Stimulated activated CD4-positive, alpha-beta T cell treated with anti-CD3 and anti-CD28 coated beads, Interleukin-2, amount 100 ng/mL, for 4 hours (primary cell): ENCODE measurements around the gene KIRREL3.

ENCODE experiments used
- DNase-seq: peaks from one replicate; pipeline ENCODE4 v3.0.0-alpha.2; 2020; ENCODE audit warnings: low read depth

The KIRREL3 gene

DNA sequence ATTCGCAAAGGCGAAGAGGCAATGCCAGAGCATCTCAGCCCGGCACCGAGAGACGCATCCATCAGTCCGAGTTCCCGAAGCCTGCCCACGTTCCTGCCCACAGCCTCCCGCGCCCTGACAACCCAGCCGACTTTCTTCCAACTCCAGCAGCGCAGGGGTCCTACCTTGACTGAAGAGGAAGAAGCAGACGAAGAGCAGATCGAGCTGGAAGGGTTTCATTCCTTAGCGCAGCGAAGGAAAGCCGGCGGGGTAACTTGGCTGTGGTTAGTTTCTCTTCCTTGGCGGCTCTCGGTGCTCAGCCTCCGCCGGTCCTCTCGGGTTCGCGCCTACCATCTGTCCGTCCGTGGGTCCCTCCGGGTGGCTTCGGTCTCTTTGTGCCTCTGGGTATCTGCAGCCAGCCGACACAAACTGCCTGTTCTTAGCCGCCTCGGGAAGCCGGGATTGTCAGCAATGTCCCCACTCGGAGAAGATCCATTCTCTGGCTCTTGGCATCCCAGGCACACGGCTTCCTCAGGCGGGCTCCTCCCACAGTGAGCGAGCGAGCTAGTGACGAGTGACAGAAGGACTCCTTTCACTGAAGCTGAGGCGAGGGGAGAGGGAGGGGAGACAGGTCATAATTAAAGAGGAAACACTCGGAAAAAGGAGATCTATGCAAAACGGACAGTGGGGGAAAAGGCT lies at the start of gene KIRREL3:
Gene KIRREL3 (minus strand): TSS at position 480 of the 678 bp plus-strand sequence.
- no peak for DNase-seq

GRCh38 chr11:127050186-127050585 lies 49.6 kb upstream of the KIRREL3 start:
- DNase-seq, result no peak

DNA sequence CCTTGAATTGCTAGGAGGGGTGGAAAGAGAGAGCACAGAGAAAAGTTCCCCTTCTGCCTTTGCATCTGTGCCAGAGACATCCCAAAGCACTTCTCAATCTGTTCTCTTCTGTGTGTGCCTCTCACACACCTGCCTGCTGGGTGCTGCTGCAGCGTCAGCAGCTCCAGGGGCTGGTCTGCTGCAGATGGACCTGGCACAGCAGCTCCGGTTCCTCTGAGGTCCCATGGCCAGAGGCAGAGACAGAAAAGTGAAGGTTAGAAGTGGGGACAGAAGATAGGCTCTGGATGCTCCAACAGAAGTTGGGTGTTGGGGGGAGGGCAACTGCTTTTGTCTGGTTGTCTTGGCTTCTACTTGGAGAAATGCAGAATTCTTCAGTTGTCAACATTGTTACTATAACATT lies 48.9 kb upstream of the KIRREL3 start:
- DNase-seq, result no peak

DNA sequence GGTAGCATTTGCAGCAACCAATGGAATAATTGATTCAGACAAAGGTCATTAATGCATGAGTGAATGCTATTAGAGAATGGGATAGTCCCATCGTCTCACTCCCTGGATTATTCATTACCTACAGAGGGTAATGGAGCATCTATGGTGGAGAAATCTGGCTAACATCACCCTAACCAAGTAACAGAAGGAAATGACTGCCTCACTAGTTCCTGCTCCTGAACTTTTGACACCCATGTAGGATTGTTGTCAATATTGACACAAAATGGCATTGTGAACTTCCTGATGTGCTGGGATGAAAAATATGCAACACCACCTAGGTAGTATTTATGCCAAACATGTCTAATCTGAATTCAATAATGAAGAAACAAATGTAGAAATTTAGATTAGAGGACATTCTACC lies 44.0 kb upstream of the KIRREL3 start:
- no peak for DNase-seq

GRCh38 chr11:127042445-127042844 lies 41.9 kb upstream of the KIRREL3 start:
- no peak for DNase-seq

DNA sequence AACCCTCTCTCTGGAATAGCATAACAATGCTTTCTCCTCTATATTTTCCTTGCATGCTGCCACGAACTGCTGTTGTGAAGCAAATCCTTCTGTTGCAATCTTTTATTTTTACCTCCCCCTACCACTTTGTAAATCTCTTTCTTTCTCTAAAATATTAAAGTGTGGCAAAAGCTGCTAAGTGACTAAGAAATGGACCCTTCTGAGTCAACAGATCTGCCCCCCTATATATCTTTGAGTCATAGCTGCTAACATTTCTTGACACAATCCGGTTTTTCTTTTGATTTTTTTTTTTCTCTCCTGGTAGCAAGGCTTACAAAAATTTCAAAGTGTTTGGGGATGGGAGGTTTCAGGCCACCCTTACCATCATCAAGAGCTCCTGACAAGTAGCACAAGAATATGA lies 39.0 kb upstream of the KIRREL3 start:
- no peak for DNase-seq

- no peak for DNase-seq
Measured at GRCh38 chr11:127037596-127037995, 37.0 kb upstream of the KIRREL3 start.

DNA sequence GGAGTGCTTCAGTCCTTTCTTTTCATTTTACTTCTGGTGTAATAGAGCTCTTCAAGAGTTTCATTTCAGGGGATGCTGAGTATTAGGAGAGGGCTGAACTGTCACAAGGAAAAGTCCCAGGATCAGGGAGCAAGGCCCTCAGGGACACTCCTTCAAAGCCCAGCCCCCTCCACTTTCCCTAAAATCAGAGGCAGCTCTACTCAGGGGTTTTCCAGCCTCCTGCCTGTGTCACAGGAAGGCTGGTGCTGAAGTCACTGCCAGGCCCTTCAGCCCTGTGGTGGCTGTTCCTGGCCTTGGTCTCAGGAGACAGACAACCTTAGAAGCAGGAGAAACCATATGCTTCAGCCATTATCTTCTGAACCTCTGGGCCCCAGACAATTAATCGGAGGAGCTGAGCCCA lies 36.4 kb upstream of the KIRREL3 start:
- DNase-seq, result no peak

DNA sequence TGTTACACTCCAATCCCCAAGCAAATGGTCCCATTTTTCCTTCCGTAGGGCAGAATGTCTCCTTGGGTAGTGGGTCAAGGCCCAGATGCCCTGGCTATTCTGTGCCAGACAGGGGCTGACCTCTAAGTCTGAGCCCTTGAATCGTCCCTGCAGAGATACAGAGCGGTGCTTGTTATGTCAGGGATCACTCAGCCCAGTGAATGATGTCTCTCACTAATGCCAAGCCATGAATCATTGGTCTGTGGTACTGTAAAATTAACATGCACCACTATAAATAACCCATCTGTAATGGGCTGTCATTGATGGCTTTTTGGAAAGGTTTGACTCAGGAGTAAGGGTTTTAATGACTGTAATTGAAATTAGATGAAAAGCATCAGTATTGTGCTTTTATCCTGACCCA lies 35.3 kb upstream of the KIRREL3 start:
- DNase-seq, result no peak

GRCh38 chr11:127034973-127035372 lies 34.4 kb upstream of the KIRREL3 start:
- no peak for DNase-seq

- DNase-seq, result no peak
Measured at GRCh38 chr11:127028648-127029047, 28.1 kb upstream of the KIRREL3 start.

DNA sequence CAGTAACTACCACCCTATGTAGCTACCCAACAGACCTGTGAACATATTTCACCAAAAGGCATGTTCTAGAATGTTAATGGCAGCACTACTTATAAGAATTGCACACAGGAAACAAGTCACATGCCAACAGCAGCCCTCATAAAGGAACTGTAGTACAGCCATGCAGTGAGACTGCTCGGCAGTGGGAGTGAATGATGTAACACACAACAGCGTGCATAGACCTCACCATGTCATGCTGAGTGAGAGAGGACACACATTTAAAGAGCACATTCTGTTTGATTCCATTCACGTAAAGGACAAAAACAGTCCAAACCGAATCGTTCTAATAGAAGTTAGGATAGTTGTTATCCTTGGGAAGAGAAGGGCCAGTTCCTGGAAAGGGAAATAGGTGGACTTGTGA lies 27.2 kb upstream of the KIRREL3 start:
- DNase-seq, result no peak

- DNase-seq, result no peak
Measured at GRCh38 chr11:127027000-127027399, 26.4 kb upstream of the KIRREL3 start.

DNA sequence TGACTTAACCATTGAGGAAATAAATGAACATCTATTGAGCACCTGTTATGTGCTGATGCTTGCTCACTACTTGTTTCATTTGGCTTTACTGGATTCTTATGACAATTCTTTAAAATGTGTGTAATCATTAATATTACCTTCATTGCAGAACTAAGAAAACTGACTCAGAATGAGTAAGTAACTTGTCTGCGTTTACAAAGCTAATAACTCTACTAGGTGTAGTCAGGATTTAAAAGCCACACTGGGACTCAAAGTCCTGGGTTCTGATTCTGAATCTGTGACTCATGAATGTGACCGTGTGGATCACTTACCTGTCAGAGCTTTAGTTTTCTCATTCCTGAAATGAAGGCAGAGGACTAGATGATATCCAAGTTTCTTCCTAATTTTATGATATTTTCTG lies 23.4 kb upstream of the KIRREL3 start:
- no peak for DNase-seq

DNA sequence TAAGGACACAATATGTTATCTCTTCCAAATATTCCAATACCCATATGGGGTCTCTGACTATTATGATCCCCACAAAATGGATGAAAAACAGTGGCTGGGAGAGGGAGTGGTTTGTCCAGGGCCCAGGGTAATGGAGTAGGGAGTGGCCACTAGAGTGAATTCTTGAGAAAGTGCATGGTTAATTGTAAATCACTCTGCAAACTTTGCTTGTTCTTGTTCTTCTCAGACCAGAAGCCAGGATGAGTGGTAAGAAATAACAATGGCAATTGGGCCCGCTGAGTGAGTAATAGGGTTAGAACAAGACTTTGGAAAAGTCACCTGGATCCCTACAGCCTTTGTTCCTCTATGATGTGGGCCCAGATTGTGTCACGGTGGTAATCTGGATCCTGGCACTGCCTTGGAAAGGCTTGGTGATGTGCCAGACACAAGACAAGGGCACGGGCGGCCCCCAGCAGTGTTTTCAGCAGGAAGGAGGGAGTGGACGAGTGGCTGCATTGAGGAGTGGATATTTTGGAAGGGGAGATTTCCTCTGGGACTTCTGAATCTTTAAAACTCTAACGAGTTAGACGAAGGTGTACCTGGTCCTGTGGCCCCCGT lies 18.2 kb upstream of the KIRREL3 start:
- no peak for DNase-seq

- DNase-seq, result no peak
Measured at GRCh38 chr11:127017482-127017881, 16.9 kb upstream of the KIRREL3 start.

DNA sequence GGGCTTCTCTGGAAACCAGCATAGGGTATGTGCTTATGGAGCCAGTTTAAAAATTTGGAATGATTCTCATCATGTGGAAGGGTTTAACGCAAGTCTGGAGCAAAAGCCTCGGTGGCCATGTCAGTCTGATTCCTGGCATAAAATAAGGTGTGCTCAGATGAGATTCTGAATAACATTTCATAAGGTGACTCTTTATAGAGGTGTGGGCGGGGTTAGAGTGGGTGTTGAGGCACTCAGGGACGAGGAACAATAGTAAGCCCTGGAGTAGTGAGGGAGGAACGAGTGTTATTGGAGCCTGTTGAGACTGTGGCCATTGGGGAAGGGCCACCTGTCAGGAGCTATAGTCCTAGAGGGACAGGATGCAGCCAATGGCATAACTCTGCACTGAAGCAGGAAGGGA lies 13.0 kb upstream of the KIRREL3 start:
- DNase-seq, result no peak

GRCh38 chr11:127006311-127006710 lies 5.7 kb upstream of the KIRREL3 start:
- no peak for DNase-seq

- no peak for DNase-seq
Measured at GRCh38 chr11:127003260-127003981, 2.9 kb upstream of the KIRREL3 start.

DNA sequence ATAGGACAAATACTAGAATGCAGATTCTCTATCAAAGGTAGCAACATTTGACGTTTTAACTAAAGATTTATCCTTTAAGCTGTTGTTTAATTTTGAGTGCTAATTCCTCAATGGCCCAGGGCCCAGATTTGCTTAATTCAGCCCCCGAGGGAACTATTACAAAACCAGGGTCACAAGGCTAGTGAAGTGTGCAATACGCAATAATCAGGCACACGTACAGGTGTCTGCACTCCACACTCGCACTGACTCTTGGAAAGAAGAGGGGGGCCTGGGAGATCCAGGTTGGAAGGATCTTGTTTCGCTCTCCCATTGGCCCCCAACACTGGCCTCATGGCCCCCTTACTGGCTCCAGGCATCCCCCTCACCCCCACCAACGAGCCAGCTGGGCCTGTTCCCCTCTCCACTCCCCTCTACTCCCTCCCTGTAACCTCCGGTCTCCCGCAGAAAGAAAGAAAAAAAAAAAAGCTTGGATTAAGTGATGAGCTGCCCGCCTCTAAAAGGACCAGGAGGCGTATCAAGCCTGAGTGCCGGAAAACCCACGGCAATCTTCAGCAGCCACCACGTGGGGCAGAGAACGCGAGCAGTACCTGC lies 2.2 kb upstream of the KIRREL3 start:
- DNase-seq, result no peak

- DNase-seq, result no peak
Measured at GRCh38 chr11:127000981-127001380, 411 bp upstream of the KIRREL3 start.

DNA sequence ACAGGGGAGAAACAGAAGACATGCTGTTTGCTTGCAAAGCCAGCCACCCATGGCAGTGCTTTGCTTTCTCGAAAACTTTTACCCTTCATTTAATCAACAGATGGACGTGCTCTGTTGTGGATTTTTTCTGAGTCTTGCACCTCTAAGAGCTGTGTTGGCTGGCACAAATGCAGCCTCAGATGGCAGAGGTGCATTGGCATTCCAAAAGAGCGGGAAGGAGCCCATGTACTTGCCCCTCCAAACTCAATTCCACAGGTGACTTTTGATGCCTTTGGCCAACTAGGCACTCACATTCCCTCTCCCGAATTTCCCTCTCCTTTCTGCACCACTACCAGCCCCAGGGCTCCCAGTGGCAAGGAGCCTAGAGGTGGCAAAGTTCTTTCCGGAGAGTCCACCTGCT lies 1.2 kb downstream of the KIRREL3 start:
- DNase-seq, result no peak

GRCh38 chr11:126997641-126998040 lies 2.9 kb downstream of the KIRREL3 start:
- DNase-seq, result no peak
